Measurements from ENCODE around the gene NECTIN4.
A peak's percentile ranks its signal among the peaks of the same experiment; 100 is the strongest.
"Not testable (repeated sequence)": the region's sequence is repeated elsewhere in the genome, so short reads cannot be mapped to it uniquely, and the experiment has no call there.

The NECTIN4 gene

GRCh38 chr1:161080441-161081405, 8.6 kb downstream of the NECTIN4 start:
- no peak for DNase-seq

GRCh38 chr1:161079436-161080110, 9.8 kb downstream of the NECTIN4 start:
- no peak for DNase-seq

GRCh38 chr1:161077426-161077825, 11.9 kb downstream of the NECTIN4 start:
- DNase-seq: no peak

- no peak for DNase-seq
These were observed 12.9 kb downstream of the NECTIN4 start for GRCh38 chr1:161076410-161076809.

GRCh38 chr1:161074676-161075368, 14.5 kb downstream of the NECTIN4 start:
- no peak for DNase-seq

GRCh38 chr1:161073474-161074121, 15.8 kb downstream of the NECTIN4 start:
- DNase-seq: no peak

GRCh38 chr1:161072751-161073449, 16.5 kb downstream of the NECTIN4 start:
- no peak for DNase-seq

- peak; percentile 25 for DNase-seq
These were observed 17.4 kb downstream of the NECTIN4 start for GRCh38 chr1:161071886-161072371.

GRCh38 chr1:161070761-161071160, 18.6 kb downstream of the NECTIN4 start:
- no peak for DNase-seq

- DNase-seq: peak; percentile 56
These were observed 19.6 kb downstream of the NECTIN4 start, which contains the start of gene ARHGAP30 for GRCh38 chr1:161069731-161070270. TSS of gene ARHGAP30 (minus strand) at chr1:161069891. CDS start at chr1:161069624, 267 bp downstream.

- DNase-seq: no peak
These were observed 20.1 kb downstream of the NECTIN4 start for GRCh38 chr1:161069241-161069640.

- DNase-seq: peak; percentile 72
These were observed 20.8 kb downstream of the NECTIN4 start for GRCh38 chr1:161068306-161069234.

GRCh38 chr1:161066694-161067093, 22.7 kb downstream of the NECTIN4 start:
- no peak for DNase-seq

GRCh38 chr1:161065681-161066080, 23.7 kb downstream of the NECTIN4 start:
- DNase-seq: not testable (repeated sequence)

GRCh38 chr1:161063936-161064335, 25.4 kb downstream of the NECTIN4 start:
- DNase-seq: not testable (repeated sequence)

- no peak for DNase-seq
These were observed 27.9 kb downstream of the NECTIN4 start for GRCh38 chr1:161061419-161061818.

GRCh38 chr1:161059293-161059692, 30.1 kb downstream of the NECTIN4 start:
- no peak for DNase-seq

GRCh38 chr1:161054805-161055204, 34.6 kb downstream of the NECTIN4 start:
- DNase-seq: no peak

GRCh38 chr1:161054232-161054631, 35.1 kb downstream of the NECTIN4 start:
- no peak for DNase-seq

GRCh38 chr1:161052899-161053298, 36.5 kb downstream of the NECTIN4 start:
- DNase-seq: no peak
